ENCODE data around the gene TRAPPC14. TPM values are rescaled to one million over a fixed set of nuclear protein-coding genes. Genes with fewer than 3 reads are reported as not detected.

TRAPPC14 gene
- total and polyA plus RNA-seq, 9 of the 15 experiments (the other 6 are each of a cell fraction or from before 2014, with no cell fraction given), result 0.42 to 45.9 (median 18.2) TPM

DNA sequence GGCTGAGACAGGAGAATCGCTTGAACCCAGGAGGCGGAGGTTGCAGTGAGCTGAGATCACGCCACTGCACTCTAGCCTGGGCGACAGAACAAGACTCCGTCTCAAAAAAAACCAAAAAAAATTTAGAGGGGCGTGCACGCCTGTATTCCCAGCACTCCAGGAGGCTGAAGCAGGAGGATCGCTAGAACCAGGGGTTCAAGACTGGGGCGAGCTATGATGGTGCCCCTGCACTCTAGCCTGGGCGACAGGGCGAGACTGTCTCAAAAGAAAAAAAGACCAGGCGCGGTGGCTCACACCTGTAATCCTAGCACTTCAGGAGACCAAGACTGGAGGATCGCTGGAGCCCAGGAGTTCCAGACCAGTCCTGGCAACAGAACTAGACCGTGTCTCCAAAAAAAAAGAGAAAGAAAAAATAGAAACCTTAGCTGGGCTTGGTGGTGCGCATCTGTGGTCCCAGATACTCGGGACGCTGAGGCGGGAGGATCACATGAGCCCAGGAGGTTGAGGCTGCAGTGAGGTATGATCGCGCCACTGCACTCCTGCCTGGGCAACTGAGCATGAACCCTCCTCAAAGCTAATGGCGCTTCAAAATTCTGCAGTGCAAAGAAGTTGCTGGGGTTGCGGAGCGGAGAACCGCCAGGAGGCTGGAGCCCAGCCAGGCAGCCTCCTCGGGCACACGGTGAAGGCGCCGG is 32.1 kb downstream of the TRAPPC14 start (continued):
- TF ChIP-seq, protein P1, sequence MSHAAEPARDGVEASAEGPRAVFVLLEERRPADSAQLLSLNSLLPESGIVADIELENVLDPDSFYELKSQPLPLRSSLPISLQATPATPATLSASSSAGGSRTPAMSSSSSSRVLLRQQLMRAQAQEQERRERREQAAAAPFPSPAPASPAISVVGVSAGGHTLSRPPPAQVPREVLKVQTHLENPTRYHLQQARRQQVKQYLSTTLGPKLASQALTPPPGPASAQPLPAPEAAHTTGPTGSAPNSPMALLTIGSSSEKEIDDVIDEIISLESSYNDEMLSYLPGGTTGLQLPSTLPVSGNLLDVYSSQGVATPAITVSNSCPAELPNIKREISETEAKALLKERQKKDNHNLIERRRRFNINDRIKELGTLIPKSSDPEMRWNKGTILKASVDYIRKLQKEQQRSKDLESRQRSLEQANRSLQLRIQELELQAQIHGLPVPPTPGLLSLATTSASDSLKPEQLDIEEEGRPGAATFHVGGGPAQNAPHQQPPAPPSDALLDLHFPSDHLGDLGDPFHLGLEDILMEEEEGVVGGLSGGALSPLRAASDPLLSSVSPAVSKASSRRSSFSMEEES (CRISPR knock-in tag; IDR thresholded peaks at IDR 0.05), result no peak; the same call in 1 of the 2 replicates
- TF ChIP-seq TGIF2 (CRISPR knock-in tag; IDR thresholded peaks at IDR 0.05) (no peak), SMARCE1 (IDR thresholded peaks at IDR 0.05) (peak; percentile 3; the same call in 1 of the 2 replicates), POLR3G (IDR thresholded peaks at IDR 0.05; ENCODE audit: extremely low read depth, insufficient read length, insufficient replicate concordance) (no peak), TAL1 (IDR thresholded peaks at IDR 0.05) (no peak), ADNP (tag; IDR thresholded peaks at IDR 0.05) (no peak), CEBPB (tag; IDR thresholded peaks at IDR 0.05) (no peak), HSF4 (CRISPR knock-in tag; IDR thresholded peaks at IDR 0.05; ENCODE audit: borderline replicate concordance) (no peak), KAT2B (IDR thresholded peaks at IDR 0.05; ENCODE audit: low read depth, low read length) (no peak), FOXJ3 (CRISPR knock-in tag; IDR thresholded peaks at IDR 0.05) (no peak), ETV6 (IDR thresholded peaks at IDR 0.05; ENCODE audit: borderline replicate concordance in 1 of 2, low read depth in 2 of 2, low read length in 1 of 2) (no peak), ETV6 (CRISPR knock-in tag; IDR thresholded peaks at IDR 0.05; ENCODE audit: borderline replicate concordance) (no peak), ZNF707 (CRISPR knock-in tag; conservative IDR thresholded peaks at IDR 0.05) (no peak), TCF3 (CRISPR knock-in tag; IDR thresholded peaks at IDR 0.05) (no peak; the same call in 1 of the 2 replicates), MIER1 (IDR thresholded peaks at IDR 0.05; ENCODE audit: low read depth) (no peak; the same call in 1 of the 2 replicates), ZSCAN29 (IDR thresholded peaks at IDR 0.05) (no peak), NCOA1 (IDR thresholded peaks at IDR 0.05; ENCODE audit: low read depth) (no peak)
- TF ChIP-seq, protein P2, sequence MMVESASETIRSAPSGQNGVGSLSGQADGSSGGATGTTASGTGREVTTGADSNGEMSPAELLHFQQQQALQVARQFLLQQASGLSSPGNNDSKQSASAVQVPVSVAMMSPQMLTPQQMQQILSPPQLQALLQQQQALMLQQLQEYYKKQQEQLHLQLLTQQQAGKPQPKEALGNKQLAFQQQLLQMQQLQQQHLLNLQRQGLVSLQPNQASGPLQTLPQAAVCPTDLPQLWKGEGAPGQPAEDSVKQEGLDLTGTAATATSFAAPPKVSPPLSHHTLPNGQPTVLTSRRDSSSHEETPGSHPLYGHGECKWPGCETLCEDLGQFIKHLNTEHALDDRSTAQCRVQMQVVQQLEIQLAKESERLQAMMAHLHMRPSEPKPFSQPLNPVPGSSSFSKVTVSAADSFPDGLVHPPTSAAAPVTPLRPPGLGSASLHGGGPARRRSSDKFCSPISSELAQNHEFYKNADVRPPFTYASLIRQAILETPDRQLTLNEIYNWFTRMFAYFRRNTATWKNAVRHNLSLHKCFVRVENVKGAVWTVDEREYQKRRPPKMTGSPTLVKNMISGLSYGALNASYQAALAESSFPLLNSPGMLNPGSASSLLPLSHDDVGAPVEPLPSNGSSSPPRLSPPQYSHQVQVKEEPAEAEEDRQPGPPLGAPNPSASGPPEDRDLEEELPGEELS (CRISPR knock-in tag; IDR thresholded peaks at IDR 0.05; ENCODE audit: borderline replicate concordance), result no peak
- TF ChIP-seq, protein P3, sequence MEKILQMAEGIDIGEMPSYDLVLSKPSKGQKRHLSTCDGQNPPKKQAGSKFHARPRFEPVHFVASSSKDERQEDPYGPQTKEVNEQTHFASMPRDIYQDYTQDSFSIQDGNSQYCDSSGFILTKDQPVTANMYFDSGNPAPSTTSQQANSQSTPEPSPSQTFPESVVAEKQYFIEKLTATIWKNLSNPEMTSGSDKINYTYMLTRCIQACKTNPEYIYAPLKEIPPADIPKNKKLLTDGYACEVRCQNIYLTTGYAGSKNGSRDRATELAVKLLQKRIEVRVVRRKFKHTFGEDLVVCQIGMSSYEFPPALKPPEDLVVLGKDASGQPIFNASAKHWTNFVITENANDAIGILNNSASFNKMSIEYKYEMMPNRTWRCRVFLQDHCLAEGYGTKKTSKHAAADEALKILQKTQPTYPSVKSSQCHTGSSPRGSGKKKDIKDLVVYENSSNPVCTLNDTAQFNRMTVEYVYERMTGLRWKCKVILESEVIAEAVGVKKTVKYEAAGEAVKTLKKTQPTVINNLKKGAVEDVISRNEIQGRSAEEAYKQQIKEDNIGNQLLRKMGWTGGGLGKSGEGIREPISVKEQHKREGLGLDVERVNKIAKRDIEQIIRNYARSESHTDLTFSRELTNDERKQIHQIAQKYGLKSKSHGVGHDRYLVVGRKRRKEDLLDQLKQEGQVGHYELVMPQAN (IDR thresholded peaks at IDR 0.05; ENCODE audit: borderline replicate concordance), result no peak
- TF ChIP-seq, protein P4, sequence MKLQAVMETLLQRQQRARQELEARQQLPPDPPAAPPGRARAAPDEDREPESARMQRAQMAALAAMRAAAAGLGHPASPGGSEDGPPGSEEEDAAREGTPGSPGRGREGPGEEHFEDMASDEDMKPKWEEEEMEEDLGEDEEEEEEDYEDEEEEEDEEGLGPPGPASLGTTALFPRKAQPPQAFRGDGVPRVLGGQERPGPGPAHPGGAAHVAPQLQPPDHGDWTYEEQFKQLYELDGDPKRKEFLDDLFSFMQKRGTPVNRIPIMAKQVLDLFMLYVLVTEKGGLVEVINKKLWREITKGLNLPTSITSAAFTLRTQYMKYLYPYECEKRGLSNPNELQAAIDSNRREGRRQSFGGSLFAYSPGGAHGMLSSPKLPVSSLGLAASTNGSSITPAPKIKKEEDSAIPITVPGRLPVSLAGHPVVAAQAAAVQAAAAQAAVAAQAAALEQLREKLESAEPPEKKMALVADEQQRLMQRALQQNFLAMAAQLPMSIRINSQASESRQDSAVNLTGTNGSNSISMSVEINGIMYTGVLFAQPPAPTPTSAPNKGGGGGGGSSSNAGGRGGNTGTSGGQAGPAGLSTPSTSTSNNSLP (IDR thresholded peaks at IDR 0.05; ENCODE audit: borderline replicate concordance, low read depth, low read length), result no peak
- TF ChIP-seq, protein P5, sequence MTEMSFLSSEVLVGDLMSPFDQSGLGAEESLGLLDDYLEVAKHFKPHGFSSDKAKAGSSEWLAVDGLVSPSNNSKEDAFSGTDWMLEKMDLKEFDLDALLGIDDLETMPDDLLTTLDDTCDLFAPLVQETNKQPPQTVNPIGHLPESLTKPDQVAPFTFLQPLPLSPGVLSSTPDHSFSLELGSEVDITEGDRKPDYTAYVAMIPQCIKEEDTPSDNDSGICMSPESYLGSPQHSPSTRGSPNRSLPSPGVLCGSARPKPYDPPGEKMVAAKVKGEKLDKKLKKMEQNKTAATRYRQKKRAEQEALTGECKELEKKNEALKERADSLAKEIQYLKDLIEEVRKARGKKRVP (CRISPR knock-in tag; IDR thresholded peaks at IDR 0.05), result 0 out of 2 replicates have a peak, but pooled peaks have one; percentile 5
